A549 (cell line): ENCODE results near the gene MAST3.
"Not testable (repeated sequence)": the region's sequence is repeated elsewhere in the genome, so short reads cannot be mapped to it uniquely, and the experiment has no call there.

Experiments used
- EHF ChIP-seq: fragments of 250-450 bp; sonication (Bioruptor Pico); IDR thresholded peaks from 2 replicates; pipeline ENCODE4 v1.5.0; 2020; ENCODE audit warnings: mild to moderate bottlenecking
- POLR2A ChIP-seq: IDR thresholded peaks from 2 replicates; pipeline ENCODE4 v1.6.1; 2012; ENCODE audit warnings: mild to moderate bottlenecking, low read length
- RAD21 ChIP-seq, 2 experiments: fragments of >200 bp in 1 of 2; sonication (Bioruptor Twin) in 1 of 2; formaldehyde crosslinking in 1 of 2; IDR thresholded peaks in 1 of 2; conservative IDR thresholded peaks in 1 of 2; 2 replicates in 1 of 2; 3 replicates in 1 of 2; pipeline ENCODE4 v1.6.1; 2012 to 2018; ENCODE audit warnings: inconsistent platforms in 1 of 2
- TF ChIP-seq, protein P1 (sequence below): fragments of >200 bp; sonication (Bioruptor Twin); formaldehyde crosslinking; IDR thresholded peaks from 3 replicates; pipeline ENCODE4 v1.5.1; 2016
- TF ChIP-seq, protein P2 (sequence below): fragments of 150-350 bp; IDR thresholded peaks from 2 replicates; pipeline ENCODE4 v1.6.1; 2014; ENCODE audit warnings: low read depth, mild to moderate bottlenecking, low read length
- TF ChIP-seq, protein P3 (sequence below): fragments of 200-600 bp; sonication (generic); IDR thresholded peaks from 2 replicates; pipeline ENCODE4 v1.6.1; 2016; ENCODE audit warnings: antibody characterized with exemption, mild to moderate bottlenecking, moderate library complexity

DNA sequence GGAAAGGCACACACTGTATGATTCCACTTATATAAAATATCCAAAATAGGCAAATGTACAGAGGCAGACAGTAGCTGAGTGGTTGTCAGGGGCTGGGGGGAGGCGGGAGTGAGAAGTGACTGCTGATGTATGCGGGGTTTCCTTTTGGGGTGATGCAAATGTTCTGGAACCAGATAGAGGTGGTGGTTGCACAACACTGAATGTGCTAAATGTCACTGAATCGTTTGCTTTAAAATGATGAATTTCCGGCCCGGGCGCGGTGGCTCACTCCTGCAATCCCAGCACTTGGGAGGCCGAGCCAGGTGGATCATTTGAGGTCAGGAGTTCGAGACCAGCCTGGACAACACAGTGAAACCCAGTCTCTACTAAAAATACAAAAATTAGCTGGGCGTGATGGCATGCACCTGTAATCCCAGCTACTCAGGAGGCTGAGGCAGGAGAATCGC is 8.5 kb upstream of the MAST3 start:
- TF ChIP-seq POLR2A; EHF (CRISPR knock-in tag); RAD21 (conservative IDR thresholded peaks at IDR 0.05 in 1 of 2, IDR thresholded peaks at IDR 0.05 in 1 of 2): not testable (repeated sequence)
- TF ChIP-seq, protein P1, sequence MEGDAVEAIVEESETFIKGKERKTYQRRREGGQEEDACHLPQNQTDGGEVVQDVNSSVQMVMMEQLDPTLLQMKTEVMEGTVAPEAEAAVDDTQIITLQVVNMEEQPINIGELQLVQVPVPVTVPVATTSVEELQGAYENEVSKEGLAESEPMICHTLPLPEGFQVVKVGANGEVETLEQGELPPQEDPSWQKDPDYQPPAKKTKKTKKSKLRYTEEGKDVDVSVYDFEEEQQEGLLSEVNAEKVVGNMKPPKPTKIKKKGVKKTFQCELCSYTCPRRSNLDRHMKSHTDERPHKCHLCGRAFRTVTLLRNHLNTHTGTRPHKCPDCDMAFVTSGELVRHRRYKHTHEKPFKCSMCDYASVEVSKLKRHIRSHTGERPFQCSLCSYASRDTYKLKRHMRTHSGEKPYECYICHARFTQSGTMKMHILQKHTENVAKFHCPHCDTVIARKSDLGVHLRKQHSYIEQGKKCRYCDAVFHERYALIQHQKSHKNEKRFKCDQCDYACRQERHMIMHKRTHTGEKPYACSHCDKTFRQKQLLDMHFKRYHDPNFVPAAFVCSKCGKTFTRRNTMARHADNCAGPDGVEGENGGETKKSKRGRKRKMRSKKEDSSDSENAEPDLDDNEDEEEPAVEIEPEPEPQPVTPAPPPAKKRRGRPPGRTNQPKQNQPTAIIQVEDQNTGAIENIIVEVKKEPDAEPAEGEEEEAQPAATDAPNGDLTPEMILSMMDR, result not testable (repeated sequence)
- TF ChIP-seq, protein P2, sequence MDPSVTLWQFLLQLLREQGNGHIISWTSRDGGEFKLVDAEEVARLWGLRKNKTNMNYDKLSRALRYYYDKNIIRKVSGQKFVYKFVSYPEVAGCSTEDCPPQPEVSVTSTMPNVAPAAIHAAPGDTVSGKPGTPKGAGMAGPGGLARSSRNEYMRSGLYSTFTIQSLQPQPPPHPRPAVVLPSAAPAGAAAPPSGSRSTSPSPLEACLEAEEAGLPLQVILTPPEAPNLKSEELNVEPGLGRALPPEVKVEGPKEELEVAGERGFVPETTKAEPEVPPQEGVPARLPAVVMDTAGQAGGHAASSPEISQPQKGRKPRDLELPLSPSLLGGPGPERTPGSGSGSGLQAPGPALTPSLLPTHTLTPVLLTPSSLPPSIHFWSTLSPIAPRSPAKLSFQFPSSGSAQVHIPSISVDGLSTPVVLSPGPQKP, result not testable (repeated sequence)
- TF ChIP-seq, protein P3, sequence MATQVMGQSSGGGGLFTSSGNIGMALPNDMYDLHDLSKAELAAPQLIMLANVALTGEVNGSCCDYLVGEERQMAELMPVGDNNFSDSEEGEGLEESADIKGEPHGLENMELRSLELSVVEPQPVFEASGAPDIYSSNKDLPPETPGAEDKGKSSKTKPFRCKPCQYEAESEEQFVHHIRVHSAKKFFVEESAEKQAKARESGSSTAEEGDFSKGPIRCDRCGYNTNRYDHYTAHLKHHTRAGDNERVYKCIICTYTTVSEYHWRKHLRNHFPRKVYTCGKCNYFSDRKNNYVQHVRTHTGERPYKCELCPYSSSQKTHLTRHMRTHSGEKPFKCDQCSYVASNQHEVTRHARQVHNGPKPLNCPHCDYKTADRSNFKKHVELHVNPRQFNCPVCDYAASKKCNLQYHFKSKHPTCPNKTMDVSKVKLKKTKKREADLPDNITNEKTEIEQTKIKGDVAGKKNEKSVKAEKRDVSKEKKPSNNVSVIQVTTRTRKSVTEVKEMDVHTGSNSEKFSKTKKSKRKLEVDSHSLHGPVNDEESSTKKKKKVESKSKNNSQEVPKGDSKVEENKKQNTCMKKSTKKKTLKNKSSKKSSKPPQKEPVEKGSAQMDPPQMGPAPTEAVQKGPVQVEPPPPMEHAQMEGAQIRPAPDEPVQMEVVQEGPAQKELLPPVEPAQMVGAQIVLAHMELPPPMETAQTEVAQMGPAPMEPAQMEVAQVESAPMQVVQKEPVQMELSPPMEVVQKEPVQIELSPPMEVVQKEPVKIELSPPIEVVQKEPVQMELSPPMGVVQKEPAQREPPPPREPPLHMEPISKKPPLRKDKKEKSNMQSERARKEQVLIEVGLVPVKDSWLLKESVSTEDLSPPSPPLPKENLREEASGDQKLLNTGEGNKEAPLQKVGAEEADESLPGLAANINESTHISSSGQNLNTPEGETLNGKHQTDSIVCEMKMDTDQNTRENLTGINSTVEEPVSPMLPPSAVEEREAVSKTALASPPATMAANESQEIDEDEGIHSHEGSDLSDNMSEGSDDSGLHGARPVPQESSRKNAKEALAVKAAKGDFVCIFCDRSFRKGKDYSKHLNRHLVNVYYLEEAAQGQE, result not testable (repeated sequence)
